ENCODE results near the gene KLHL26. TPM values are rescaled to one million over a fixed set of nuclear protein-coding genes. Genes with fewer than 3 reads are reported as not detected.

The KLHL26 gene
- total RNA-seq, 6 experiments from 2014 or later, result 3.6 to 9.3 (median 7.4) TPM

DNA sequence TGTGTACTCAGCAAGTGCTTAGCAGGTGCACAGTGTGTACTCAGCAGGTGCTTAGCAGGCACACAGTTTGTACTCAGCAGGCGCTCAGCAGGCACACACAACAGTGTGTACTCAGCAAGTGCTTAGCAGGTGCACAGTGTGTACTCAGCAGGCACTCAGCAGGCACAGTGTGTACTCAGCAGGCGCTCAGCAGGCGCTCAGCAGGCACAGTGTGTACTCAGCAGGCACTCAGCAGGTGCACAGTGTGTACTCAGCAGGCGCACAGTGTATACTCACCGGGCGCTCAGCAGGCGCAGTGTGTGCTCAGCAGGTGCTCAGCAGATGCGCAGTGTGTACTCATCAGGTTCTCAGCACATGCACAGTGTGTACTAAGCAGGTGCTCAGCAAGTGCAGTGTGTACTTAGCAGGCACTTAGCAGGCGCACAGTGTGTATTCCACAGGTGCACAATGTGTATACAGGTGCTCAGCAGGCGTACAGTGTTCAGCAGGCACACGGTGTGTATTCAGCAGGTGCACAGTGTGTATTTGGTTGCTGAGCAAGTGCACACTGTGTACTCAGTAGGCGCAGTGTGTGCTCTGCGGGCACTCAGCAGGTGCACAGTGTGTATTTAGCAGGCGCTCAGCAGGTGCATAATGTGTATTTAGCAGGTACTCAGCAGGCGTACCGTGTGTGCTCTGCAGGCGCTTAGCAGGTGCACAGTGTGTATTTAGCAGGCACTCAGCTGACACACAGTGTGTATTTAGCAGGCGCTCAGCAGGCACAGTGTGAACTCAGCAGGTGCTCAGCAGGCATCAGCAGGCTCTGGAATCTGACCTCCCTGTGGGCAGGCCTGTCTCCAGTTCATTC is 61.7 kb downstream of the KLHL26 start:
- H3K27me3 Mint-ChIP-seq (ENCODE audit: insufficient read depth), result no peaks in the 10 kb centered on the region
- H3K4me1 Mint-ChIP-seq (ENCODE audit: low read depth), result peaks cover 10% of the 10 kb centered on the region
- H3K27ac Mint-ChIP-seq, result no peak overlapping the region
- TF ChIP-seq, protein P1, sequence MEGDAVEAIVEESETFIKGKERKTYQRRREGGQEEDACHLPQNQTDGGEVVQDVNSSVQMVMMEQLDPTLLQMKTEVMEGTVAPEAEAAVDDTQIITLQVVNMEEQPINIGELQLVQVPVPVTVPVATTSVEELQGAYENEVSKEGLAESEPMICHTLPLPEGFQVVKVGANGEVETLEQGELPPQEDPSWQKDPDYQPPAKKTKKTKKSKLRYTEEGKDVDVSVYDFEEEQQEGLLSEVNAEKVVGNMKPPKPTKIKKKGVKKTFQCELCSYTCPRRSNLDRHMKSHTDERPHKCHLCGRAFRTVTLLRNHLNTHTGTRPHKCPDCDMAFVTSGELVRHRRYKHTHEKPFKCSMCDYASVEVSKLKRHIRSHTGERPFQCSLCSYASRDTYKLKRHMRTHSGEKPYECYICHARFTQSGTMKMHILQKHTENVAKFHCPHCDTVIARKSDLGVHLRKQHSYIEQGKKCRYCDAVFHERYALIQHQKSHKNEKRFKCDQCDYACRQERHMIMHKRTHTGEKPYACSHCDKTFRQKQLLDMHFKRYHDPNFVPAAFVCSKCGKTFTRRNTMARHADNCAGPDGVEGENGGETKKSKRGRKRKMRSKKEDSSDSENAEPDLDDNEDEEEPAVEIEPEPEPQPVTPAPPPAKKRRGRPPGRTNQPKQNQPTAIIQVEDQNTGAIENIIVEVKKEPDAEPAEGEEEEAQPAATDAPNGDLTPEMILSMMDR (IDR thresholded peaks at IDR 0.05), result no peak
- H3K36me3 Mint-ChIP-seq (ENCODE audit: low read depth), result no peaks in the 10 kb centered on the region
- no peaks in the 10 kb centered on the region for H3K9me3 Mint-ChIP-seq
- DNase-seq, result no peak
- H3K4me3 Mint-ChIP-seq, result no peak overlapping the region

DNA sequence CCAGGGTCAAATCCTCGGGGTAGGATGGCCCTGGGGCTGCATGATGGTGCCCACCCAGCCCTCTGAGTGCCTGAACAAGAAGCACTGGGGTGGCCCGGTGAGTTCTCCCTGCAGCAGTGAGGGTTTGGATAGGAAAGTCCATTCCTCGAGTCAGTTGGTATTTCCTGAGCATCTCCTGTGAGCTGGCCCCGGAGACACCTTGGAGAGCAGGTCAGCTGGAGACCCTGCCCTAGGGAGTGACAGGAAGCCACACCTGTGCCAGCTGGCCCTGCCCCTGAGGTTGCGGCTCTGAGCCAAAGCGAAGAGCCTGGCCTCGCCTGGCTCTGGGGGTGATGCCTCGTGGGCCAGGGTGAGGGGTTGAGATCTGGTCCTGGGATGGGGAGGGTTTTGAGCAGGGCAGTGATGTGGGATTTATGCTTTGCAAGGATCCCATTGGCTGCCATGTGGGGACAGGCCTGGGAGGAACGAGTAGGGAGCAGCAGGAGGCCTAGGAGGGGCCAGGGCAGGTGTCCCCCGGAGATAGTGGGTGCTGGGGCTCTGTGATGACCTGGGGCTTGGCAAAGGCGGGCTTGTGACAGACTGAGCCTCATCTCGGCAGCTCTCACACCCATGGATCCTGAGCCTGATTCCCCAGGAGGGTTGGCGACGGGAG is 62.7 kb downstream of the KLHL26 start:
- DNase-seq, result no peak
- Mint-ChIP-seq H3K36me3 (ENCODE audit: low read depth) (no peaks in the 10 kb centered on the region), H3K4me3 (no peak overlapping the region), H3K27me3 (ENCODE audit: insufficient read depth) (no peaks in the 10 kb centered on the region), H3K4me1 (ENCODE audit: low read depth) (peaks cover 10% of the 10 kb centered on the region), H3K9me3 (no peaks in the 10 kb centered on the region), H3K27ac (no peak overlapping the region)
- TF ChIP-seq, protein P1 (IDR thresholded peaks at IDR 0.05), result no peak

DNA sequence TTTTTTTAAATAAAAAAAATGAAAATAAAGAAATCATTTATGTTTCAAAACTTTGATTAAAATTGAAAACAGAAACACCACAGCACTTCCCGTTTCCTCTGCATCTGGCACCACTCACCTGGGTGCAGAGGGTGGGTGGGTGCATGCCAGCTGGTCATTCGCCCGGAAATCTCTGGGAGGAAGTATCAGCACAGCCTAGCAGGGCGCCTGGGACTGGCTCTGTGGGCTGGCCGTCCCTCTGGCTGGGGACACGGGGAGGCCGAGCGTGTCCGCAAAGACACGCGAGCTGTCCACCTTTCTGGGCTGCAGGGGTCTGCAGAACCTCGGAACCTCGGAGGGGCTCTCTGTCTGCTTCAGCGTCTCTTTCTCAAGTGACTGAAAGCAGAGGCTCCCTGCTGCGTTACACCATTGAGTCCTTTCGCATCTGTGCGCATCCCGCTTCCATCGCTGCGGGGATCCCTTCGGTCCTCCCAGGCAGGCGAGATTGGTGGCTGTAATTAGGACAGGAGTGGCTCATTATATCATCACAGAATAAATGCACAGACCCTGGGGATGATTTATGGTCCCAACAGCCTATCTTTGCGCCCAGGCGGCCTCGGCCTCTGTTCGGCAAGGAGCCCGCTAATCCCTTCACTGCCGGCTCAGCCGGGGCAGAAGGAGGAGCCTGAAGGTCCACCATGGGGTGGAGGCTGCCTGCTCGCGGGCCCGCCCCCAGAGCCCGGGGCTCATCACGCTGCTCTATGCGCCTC is 63.8 kb downstream of the KLHL26 start:
- no peaks in the 10 kb centered on the region for H3K36me3 Mint-ChIP-seq (ENCODE audit: low read depth)
- H3K27ac Mint-ChIP-seq, result 0 out of 2 replicates have a peak overlapping the region, but pooled peaks have one; percentile 18
- TF ChIP-seq, protein P1 (IDR thresholded peaks at IDR 0.05), result no peak
- H3K9me3 Mint-ChIP-seq, result no peaks in the 10 kb centered on the region
- no peaks in the 10 kb centered on the region for H3K27me3 Mint-ChIP-seq (ENCODE audit: insufficient read depth)
- H3K4me3 Mint-ChIP-seq, result peak overlapping the region; percentile 79
- DNase-seq, result peak; percentile 32
- H3K4me1 Mint-ChIP-seq (ENCODE audit: low read depth), result peaks cover 10% of the 10 kb centered on the region

DNA sequence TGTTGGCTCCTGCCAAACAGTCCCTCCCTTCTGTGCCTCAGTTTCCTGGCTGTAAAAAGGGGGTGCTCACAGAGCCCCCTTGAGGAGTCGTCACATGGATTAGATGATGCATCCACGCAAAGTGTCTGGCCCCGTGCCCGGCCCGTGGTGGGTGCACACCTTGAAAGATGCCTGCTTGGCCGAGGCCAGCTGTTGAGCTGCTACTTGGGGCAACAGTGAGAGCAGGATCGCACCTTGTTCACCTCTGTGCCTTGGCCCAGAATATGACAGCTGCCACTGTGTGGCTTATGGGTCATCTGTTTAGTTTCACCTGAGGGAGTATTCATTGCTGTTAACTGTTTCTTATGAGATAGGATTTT is 64.4 kb downstream of the KLHL26 start:
- H3K27me3 Mint-ChIP-seq (ENCODE audit: insufficient read depth), result no peaks in the 10 kb centered on the region
- DNase-seq, result no peak
- H3K9me3 Mint-ChIP-seq, result no peaks in the 10 kb centered on the region
- peaks cover 10% of the 10 kb centered on the region for H3K4me1 Mint-ChIP-seq (ENCODE audit: low read depth)
- H3K4me3 Mint-ChIP-seq, result peak overlapping the region; percentile 79
- no peak overlapping the region; the same call in 1 of the 2 replicates for H3K27ac Mint-ChIP-seq
- no peaks in the 10 kb centered on the region for H3K36me3 Mint-ChIP-seq (ENCODE audit: low read depth)
- TF ChIP-seq, protein P1 (IDR thresholded peaks at IDR 0.05), result no peak

DNA sequence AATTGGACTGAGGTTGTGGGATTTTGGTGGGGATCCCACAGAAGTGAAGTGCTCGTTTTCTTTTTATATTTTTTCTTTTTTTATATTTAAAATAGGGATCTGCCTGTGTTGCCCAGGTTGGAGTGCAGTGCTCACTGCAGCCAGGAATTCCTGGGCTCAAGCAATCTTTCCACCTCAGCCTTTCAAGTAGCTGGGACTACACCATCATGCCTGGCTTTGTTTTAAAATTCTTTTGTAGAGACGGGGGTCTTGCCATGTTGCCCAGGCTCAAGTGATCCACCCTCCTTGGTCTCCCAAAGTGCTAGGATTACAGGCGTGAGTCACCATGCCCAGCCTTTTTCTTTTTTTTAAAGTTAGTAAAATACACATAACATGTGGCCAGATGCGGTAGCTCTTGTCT is 67.2 kb downstream of the KLHL26 start:
- Mint-ChIP-seq H3K27me3 (ENCODE audit: insufficient read depth) (no peaks in the 10 kb centered on the region), H3K4me3 (no peak overlapping the region), H3K27ac (no peak overlapping the region), H3K36me3 (ENCODE audit: low read depth) (no peaks in the 10 kb centered on the region), H3K9me3 (no peaks in the 10 kb centered on the region), H3K4me1 (ENCODE audit: low read depth) (peaks cover 10% of the 10 kb centered on the region)
- no peak for DNase-seq
- TF ChIP-seq, protein P1 (IDR thresholded peaks at IDR 0.05), result no peak
